GM12878 (cell line): Measurements from ENCODE around the gene ATXN1. TPM values are rescaled to one million over a fixed set of nuclear protein-coding genes. Genes with fewer than 3 reads are reported as not detected.

Experiments used
- ATAC-seq: fragments of 200-7000 bp; cut with Tn5 transposase; 3 replicates; pipeline ENCODE4 v1.9.1; 2020; ENCODE audit warnings: mild to moderate bottlenecking, moderate library complexity
- BruUV-seq: library from RNA; stranded (reverse); fragments of 400-500 nt; replicated peaks from 2 replicates; lab custom pipeline; 2021; lab: Mats Ljungman, UMichigan
- CTCF ChIA-PET: fragments of 300-600 bp; sonication (Branson Sonifier 250); formaldehyde crosslinking; extraction: SDS; loops from one replicate; lab custom pipeline; 2021; ENCODE audit warnings: inconsistent platforms; lab: Yijun Ruan, JAX
- POLR2A ChIA-PET: fragments of 350-600 bp; formaldehyde crosslinking; extraction: SDS; loops from one replicate; lab custom pipeline; 2021; ENCODE audit warnings: inconsistent platforms; lab: Charles Lee
- RAD21 ChIA-PET: fragments of 300-600 bp; sonication (Branson Sonifier 250); formaldehyde crosslinking; loops from one replicate; lab custom pipeline; 2023; ENCODE audit warnings: antibody characterized with exemption; ENCODE audit not compliant: unreplicated experiment; lab: Charles Lee
- SMC1A ChIA-PET: fragments of 300-600 bp; sonication (Branson Sonifier 250); formaldehyde crosslinking; loops from one replicate; lab custom pipeline; 2023; ENCODE audit not compliant: unreplicated experiment, uncharacterized antibody; lab: Charles Lee
- DNase-seq: peaks from one replicate; pipeline ENCODE4 v3.0.0-alpha.2; 2011; ENCODE audit warnings: low read depth, low spot score
- FAIRE-seq: peaks from 3 replicates; lab custom pipeline; 2011; peaks lifted over from hg19 to GRCh38; lab: Jason Lieb, UNC
- H2AFZ ChIP-seq: 2 replicates; pipeline ENCODE4 v1.6.0; 2011; ENCODE audit warnings: low read depth, low read length, control low read depth; ENCODE audit not compliant: control insufficient read depth
- H3K27ac ChIP-seq: 2 replicates; pipeline ENCODE4 v1.5.1; 2011; ENCODE audit warnings: control low read depth; ENCODE audit not compliant: control insufficient read depth, insufficient read depth
- H3K27me3 ChIP-seq, 2 experiments: replicated peaks in 1 of 2; 2 replicates each; pipeline versions ENCODE4 v1.6.0 to v1.6.1; 2011; ENCODE audit warnings: low read length in 1 of 2; ENCODE audit not compliant: control insufficient read depth in 2 of 2, insufficient read depth in 2 of 2
- H3K36me3 ChIP-seq, 2 experiments: 2 replicates each; pipeline ENCODE4 v1.5.1; 2011; ENCODE audit warnings: low read length in 1 of 2; ENCODE audit not compliant: control insufficient read depth in 2 of 2, insufficient read depth in 2 of 2
- H3K4me1 ChIP-seq: 2 replicates; pipeline ENCODE4 v1.6.1; 2011; ENCODE audit warnings: mild to moderate bottlenecking, low read length, moderate library complexity, mixed read lengths; ENCODE audit not compliant: control insufficient read depth, insufficient read depth
- H3K4me2 ChIP-seq: 2 replicates; pipeline ENCODE4 v1.6.0; 2011; ENCODE audit warnings: control low read depth; ENCODE audit not compliant: control insufficient read depth, insufficient read depth
- H3K4me3 ChIP-seq: fragments of 200-600 bp; sonication (generic); 2 replicates; pipeline ENCODE4 v1.5.1; 2016
- H3K79me2 ChIP-seq: 2 replicates; pipeline ENCODE4 v1.6.0; 2011; ENCODE audit warnings: low read length; ENCODE audit not compliant: control insufficient read depth, insufficient read depth
- H3K9ac ChIP-seq: 2 replicates; pipeline ENCODE4 v1.8.0; 2011; ENCODE audit warnings: low read length, control low read depth, mixed read lengths; ENCODE audit not compliant: control insufficient read depth, insufficient read depth
- H3K9me3 ChIP-seq: replicated peaks from 3 replicates; pipeline ENCODE4 v1.5.1; 2011; ENCODE audit warnings: mild to moderate bottlenecking, low read length; ENCODE audit not compliant: control insufficient read depth, insufficient read depth
- H4K20me1 ChIP-seq: 2 replicates; pipeline ENCODE4 v1.6.0; 2011; ENCODE audit not compliant: control insufficient read depth, insufficient read depth
- BACH1 ChIP-seq: fragments of 450-650 bp; IDR thresholded peaks from 2 replicates; pipeline ENCODE4 v1.6.1; 2017; ENCODE audit warnings: mild to moderate bottlenecking, borderline replicate concordance
- BCL3 ChIP-seq: IDR thresholded peaks from 2 replicates; pipeline ENCODE4 v1.6.1; 2011; ENCODE audit warnings: borderline replicate concordance, low read depth, mild to moderate bottlenecking, moderate library complexity, low read length; ENCODE audit not compliant: insufficient read depth, poor library complexity, severe bottlenecking
- GATAD2B ChIP-seq: fragments of 450-650 bp; conservative IDR thresholded peaks from 2 replicates; pipeline ENCODE4 v1.6.1; 2017; ENCODE audit warnings: low read depth, mild to moderate bottlenecking, moderate library complexity
- KAT2A ChIP-seq: conservative IDR thresholded peaks from 2 replicates; pipeline ENCODE4 v1.6.1; 2011; ENCODE audit warnings: low read depth, low read length; ENCODE audit not compliant: control insufficient read depth
- POU2F2 ChIP-seq: IDR thresholded peaks from 3 replicates; pipeline ENCODE4 v1.6.1; 2011; ENCODE audit warnings: low read depth, mild to moderate bottlenecking, low read length, borderline replicate concordance
- YY1 ChIP-seq: IDR thresholded peaks from 2 replicates; pipeline ENCODE4 v1.6.1; 2011; ENCODE audit warnings: low read depth, mild to moderate bottlenecking, low read length
- ZNF274 ChIP-seq: IDR thresholded peaks from one replicate; pipeline ENCODE4 v1.8.0; 2011; ENCODE audit not compliant: insufficient read length, insufficient read depth
- ZNF384 ChIP-seq: IDR thresholded peaks from 2 replicates; pipeline ENCODE4 v1.6.1; 2012; ENCODE audit warnings: low read depth, mild to moderate bottlenecking, low read length, improper control_type of control experiment, borderline replicate concordance
- ZSCAN29 ChIP-seq: fragments of 450-650 bp; IDR thresholded peaks from 2 replicates; pipeline ENCODE4 v1.6.1; 2017; ENCODE audit warnings: mild to moderate bottlenecking, moderate library complexity
- WGBS: methylation state at CpG from one replicate; pipeline ENCODE4 v1.1.6; 2016; ENCODE audit warnings: low lambda C conversion rate; ENCODE audit not compliant: insufficient replicate concordance, insufficient coverage; ENCODE audit errors: missing lambda C conversion rate; 5-methylcytosine and 5-hydroxymethylcytosine counted together
- in situ Hi-C: fragments of 300-500 bp; cut with MboI; formaldehyde crosslinking; loops from 9 replicates; pipeline ENCODE4 v1.14.3; 2018; ENCODE audit warnings: mixed read lengths
- intact Hi-C: fragments of 100-400 bp; cut with micrococcal nuclease; formaldehyde crosslinking; loops from one replicate; pipeline ENCODE4 v1.14.2; 2022; ENCODE audit not compliant: unreplicated experiment
- polyA plus RNA-seq, 11 experiments: library from polyadenylated mRNA; depleted of rRNA in 4 of 11; unstranded in 6 of 11; stranded (reverse) in 5 of 11; fragments of >200 nt; fragmentation: Nextera tagmentation in 4 of 11; fragmentation: Illumina TruSeq in 1 of 11; extraction: Ambion mirVana in 4 of 11; extraction: Trizol in 1 of 11; gene quantifications; 1 replicate in 1 of 11; 2 replicates in 10 of 11; pipeline versions ENCODE4 v1.2.1 to v1.2.3, GENCODE V29; 2011 to 2016; ENCODE audit warnings: inconsistent platforms in 2 of 11, missing spikeins in 2 of 11, low read depth in 1 of 11
- total RNA-seq, 4 experiments: library from RNA; depleted of rRNA in 3 of 4; stranded (reverse); fragments of >200 nt in 3 of 4; fragmentation: Illumina TruSeq in 1 of 4; extraction: Trizol in 1 of 4; gene quantifications; 2 replicates each; pipeline versions ENCODE4 v1.2.1 to v1.2.3, GENCODE V29; 2013 to 2021
- TF ChIP-seq, protein P1 (sequence below): fragments of 450-650 bp; IDR thresholded peaks from 2 replicates; pipeline ENCODE4 v1.6.1; 2014; ENCODE audit warnings: mild to moderate bottlenecking
- TF ChIP-seq, protein P2 (sequence below): IDR thresholded peaks from 2 replicates; pipeline ENCODE4 v1.6.1; 2011; ENCODE audit warnings: mild to moderate bottlenecking, low read depth, low read length, moderate library complexity; ENCODE audit not compliant: insufficient replicate concordance
- TF ChIP-seq, protein P3 (sequence below): fragments of 450-650 bp; IDR thresholded peaks from 2 replicates; pipeline ENCODE4 v1.6.1; 2017; ENCODE audit warnings: low read depth, mild to moderate bottlenecking, moderate library complexity
- TF ChIP-seq, protein P4 (sequence below): fragments of 150-350 bp; IDR thresholded peaks from 2 replicates; pipeline ENCODE4 v1.6.1; 2016; ENCODE audit warnings: low read depth, low read length

ATXN1 gene
- total and polyA plus RNA-seq, 10 of the 15 experiments (the other 5 are each of a cell fraction or from before 2014, with no cell fraction given) = 12.2 to 51.2 (median 20.5) TPM

GRCh38 chr6:16475494-16475781 is 285.8 kb downstream of the ATXN1 start:
- in situ Hi-C loops (no loop called here), intact Hi-C loops (no loop called here)
- H2AFZ ChIP-seq = no peak overlapping the region
- ChIA-PET POLR2A (interaction anchor here (0.7 to 13.5 kb wide), 4 partner anchors 14 to 288 kb away, joined by 3 to 256 read pairs (median 70); no protein-coding TSS in a partner anchor), RAD21 (interaction anchor here (1.2 to 14.4 kb wide), 11 partner anchors 11 to 288 kb away, joined by 3 to 215 read pairs (median 8); partner anchors contain the start of gene ATXN1), SMC1A (interaction anchor here (1.0 to 19.6 kb wide), 12 partner anchors 15 to 289 kb away, joined by 3 to 388 read pairs (median 12); partner anchors contain the start of gene ATXN1), CTCF (interaction anchor here (0.7 to 9.9 kb wide), 5 partner anchors 9 to 288 kb away, joined by 3 to 155 read pairs (median 20); no protein-coding TSS in a partner anchor)
- peak overlapping the region; percentile 90 for H3K27ac ChIP-seq
- H3K9me3 ChIP-seq = peaks cover 4% of the 10 kb centered on the region; the same call in 2 of the 3 replicates
- ATAC-seq = no peak
- 0 out of 2 replicates have a peak overlapping the region, but pooled peaks have one; percentile 21 for H3K4me3 ChIP-seq
- no TSS peak for BruUV-seq
- FAIRE-seq = no peak
- DNase-seq = no peak
- peaks cover 56% of the 10 kb centered on the region for H3K79me2 ChIP-seq
- peaks cover 0 to 8% of the 10 kb centered on the region in 2 experiments; a peak in 3 of 4 replicates for H3K36me3 ChIP-seq
- no peaks in the 10 kb centered on the region for H4K20me1 ChIP-seq
- H3K27me3 ChIP-seq = no peaks in the 10 kb centered on the region
- 87% methylated on average over 1 of the region's 1 CpG for WGBS
- H3K4me2 ChIP-seq = peak overlapping the region; percentile 83
- H3K9ac ChIP-seq = peak overlapping the region; percentile 57
- peaks cover 67% of the 10 kb centered on the region for H3K4me1 ChIP-seq
- TF ChIP-seq, protein P1, sequence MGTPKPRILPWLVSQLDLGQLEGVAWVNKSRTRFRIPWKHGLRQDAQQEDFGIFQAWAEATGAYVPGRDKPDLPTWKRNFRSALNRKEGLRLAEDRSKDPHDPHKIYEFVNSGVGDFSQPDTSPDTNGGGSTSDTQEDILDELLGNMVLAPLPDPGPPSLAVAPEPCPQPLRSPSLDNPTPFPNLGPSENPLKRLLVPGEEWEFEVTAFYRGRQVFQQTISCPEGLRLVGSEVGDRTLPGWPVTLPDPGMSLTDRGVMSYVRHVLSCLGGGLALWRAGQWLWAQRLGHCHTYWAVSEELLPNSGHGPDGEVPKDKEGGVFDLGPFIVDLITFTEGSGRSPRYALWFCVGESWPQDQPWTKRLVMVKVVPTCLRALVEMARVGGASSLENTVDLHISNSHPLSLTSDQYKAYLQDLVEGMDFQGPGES = no peak
- TF ChIP-seq POU2F2 = no peak
- TF ChIP-seq ZNF384 = no peak
- no peak for TF ChIP-seq BACH1
- TF ChIP-seq ZNF274 = no peak
- TF ChIP-seq, protein P2, sequence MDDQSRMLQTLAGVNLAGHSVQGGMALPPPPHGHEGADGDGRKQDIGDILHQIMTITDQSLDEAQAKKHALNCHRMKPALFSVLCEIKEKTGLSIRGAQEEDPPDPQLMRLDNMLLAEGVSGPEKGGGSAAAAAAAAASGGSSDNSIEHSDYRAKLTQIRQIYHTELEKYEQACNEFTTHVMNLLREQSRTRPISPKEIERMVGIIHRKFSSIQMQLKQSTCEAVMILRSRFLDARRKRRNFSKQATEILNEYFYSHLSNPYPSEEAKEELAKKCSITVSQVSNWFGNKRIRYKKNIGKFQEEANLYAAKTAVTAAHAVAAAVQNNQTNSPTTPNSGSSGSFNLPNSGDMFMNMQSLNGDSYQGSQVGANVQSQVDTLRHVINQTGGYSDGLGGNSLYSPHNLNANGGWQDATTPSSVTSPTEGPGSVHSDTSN = no peak
- TF ChIP-seq GATAD2B = no peak
- 0 out of 2 replicates have a peak, but pooled peaks have one; percentile 1 for TF ChIP-seq YY1
- no peak for TF ChIP-seq BCL3
- no peak for TF ChIP-seq KAT2A
- TF ChIP-seq, protein P3, sequence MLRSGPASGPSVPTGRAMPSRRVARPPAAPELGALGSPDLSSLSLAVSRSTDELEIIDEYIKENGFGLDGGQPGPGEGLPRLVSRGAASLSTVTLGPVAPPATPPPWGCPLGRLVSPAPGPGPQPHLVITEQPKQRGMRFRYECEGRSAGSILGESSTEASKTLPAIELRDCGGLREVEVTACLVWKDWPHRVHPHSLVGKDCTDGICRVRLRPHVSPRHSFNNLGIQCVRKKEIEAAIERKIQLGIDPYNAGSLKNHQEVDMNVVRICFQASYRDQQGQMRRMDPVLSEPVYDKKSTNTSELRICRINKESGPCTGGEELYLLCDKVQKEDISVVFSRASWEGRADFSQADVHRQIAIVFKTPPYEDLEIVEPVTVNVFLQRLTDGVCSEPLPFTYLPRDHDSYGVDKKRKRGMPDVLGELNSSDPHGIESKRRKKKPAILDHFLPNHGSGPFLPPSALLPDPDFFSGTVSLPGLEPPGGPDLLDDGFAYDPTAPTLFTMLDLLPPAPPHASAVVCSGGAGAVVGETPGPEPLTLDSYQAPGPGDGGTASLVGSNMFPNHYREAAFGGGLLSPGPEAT = no peak
- TF ChIP-seq ZSCAN29 = no peak
- TF ChIP-seq, protein P4, sequence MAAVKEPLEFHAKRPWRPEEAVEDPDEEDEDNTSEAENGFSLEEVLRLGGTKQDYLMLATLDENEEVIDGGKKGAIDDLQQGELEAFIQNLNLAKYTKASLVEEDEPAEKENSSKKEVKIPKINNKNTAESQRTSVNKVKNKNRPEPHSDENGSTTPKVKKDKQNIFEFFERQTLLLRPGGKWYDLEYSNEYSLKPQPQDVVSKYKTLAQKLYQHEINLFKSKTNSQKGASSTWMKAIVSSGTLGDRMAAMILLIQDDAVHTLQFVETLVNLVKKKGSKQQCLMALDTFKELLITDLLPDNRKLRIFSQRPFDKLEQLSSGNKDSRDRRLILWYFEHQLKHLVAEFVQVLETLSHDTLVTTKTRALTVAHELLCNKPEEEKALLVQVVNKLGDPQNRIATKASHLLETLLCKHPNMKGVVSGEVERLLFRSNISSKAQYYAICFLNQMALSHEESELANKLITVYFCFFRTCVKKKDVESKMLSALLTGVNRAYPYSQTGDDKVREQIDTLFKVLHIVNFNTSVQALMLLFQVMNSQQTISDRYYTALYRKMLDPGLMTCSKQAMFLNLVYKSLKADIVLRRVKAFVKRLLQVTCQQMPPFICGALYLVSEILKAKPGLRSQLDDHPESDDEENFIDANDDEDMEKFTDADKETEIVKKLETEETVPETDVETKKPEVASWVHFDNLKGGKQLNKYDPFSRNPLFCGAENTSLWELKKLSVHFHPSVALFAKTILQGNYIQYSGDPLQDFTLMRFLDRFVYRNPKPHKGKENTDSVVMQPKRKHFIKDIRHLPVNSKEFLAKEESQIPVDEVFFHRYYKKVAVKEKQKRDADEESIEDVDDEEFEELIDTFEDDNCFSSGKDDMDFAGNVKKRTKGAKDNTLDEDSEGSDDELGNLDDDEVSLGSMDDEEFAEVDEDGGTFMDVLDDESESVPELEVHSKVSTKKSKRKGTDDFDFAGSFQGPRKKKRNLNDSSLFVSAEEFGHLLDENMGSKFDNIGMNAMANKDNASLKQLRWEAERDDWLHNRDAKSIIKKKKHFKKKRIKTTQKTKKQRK = no peak
